ENCODE results near the gene CKM. TPM values are rescaled to one million over a fixed set of nuclear protein-coding genes. Genes with fewer than 3 reads are reported as not detected.
"Not testable (repeated sequence)": the region's sequence is repeated elsewhere in the genome, so short reads cannot be mapped to it uniquely, and the experiment has no call there.

CKM gene
- total RNA-seq, 2 experiments from 2014 or later, result not detected

GRCh38 chr19:45271735-45272108 is 51.0 kb downstream of the CKM start:
- Mint-ChIP-seq H3K27ac (no peak overlapping the region), H3K36me3 (ENCODE audit: low read depth) (peaks cover 46% of the 10 kb centered on the region), H3K4me3 (no peak overlapping the region), H3K4me1 (ENCODE audit: low read depth) (no peaks in the 10 kb centered on the region), H3K27me3 (no peaks in the 10 kb centered on the region), H3K9me3 (no peaks in the 10 kb centered on the region)
- H3K36me3 ChIP-seq (ENCODE audit: insufficient read depth, low read length), result peaks cover 42% of the 10 kb centered on the region
- no peak for ATAC-seq (ENCODE audit: poor library complexity)
- H3K27ac ChIP-seq (ENCODE audit: low read depth in 1 of 2, low read length in 2 of 2), result no peak overlapping the region
- ChIA-PET CTCF (no interaction called here), POLR2A (no interaction called here)
- H3K9me3 ChIP-seq (ENCODE audit: control insufficient read depth in 1 of 2, insufficient read depth in 1 of 2, low read length in 2 of 2), result no peaks in the 10 kb centered on the region
- intact Hi-C loops (cut with DNase I, micrococcal nuclease), result loop anchor here in 1 of 2 experiments (5.0 kb wide), 1 partner anchor 44 kb away; no protein-coding TSS in a partner anchor
- H3K4me3 ChIP-seq (ENCODE audit: low read length), result no peak overlapping the region
- H3K27me3 ChIP-seq (ENCODE audit: control insufficient read depth in 1 of 2, insufficient read depth in 2 of 2, low read length in 2 of 2), result no peaks in the 10 kb centered on the region
- TF ChIP-seq CTCF (IDR thresholded peaks at IDR 0.05), result no peak
- no peaks in the 10 kb centered on the region for H3K4me1 ChIP-seq (ENCODE audit: insufficient read depth, low read length)
- no peak for DNase-seq

GRCh38 chr19:45271098-45271734 is 51.5 kb downstream of the CKM start:
- Mint-ChIP-seq H3K27me3 (no peaks in the 10 kb centered on the region), H3K4me1 (ENCODE audit: low read depth) (no peaks in the 10 kb centered on the region), H3K36me3 (ENCODE audit: low read depth) (peaks cover 44% of the 10 kb centered on the region), H3K9me3 (no peaks in the 10 kb centered on the region), H3K27ac (no peak overlapping the region), H3K4me3 (no peak overlapping the region)
- no peak for TF ChIP-seq CTCF (IDR thresholded peaks at IDR 0.05)
- H3K4me1 ChIP-seq (ENCODE audit: insufficient read depth, low read length), result no peaks in the 10 kb centered on the region
- DNase-seq (no peak), ATAC-seq (ENCODE audit: poor library complexity) (no peak)
- H3K4me3 ChIP-seq (ENCODE audit: low read length), result no peak overlapping the region
- no peaks in the 10 kb centered on the region for H3K27me3 ChIP-seq (ENCODE audit: control insufficient read depth in 1 of 2, insufficient read depth in 2 of 2, low read length in 2 of 2)
- no peaks in the 10 kb centered on the region for H3K9me3 ChIP-seq (ENCODE audit: control insufficient read depth in 1 of 2, insufficient read depth in 1 of 2, low read length in 2 of 2)
- no peak overlapping the region for H3K27ac ChIP-seq (ENCODE audit: low read depth in 1 of 2, low read length in 2 of 2)
- intact Hi-C loops (cut with DNase I, micrococcal nuclease), result loop anchor here in 1 of 2 experiments (5.0 kb wide), 1 partner anchor 44 kb away; no protein-coding TSS in a partner anchor
- CTCF ChIA-PET, result no interaction called here
- peaks cover 40% of the 10 kb centered on the region for H3K36me3 ChIP-seq (ENCODE audit: insufficient read depth, low read length)
- POLR2A ChIA-PET, result no interaction called here

- H3K27me3 ChIP-seq (ENCODE audit: control insufficient read depth in 1 of 2, insufficient read depth in 2 of 2, low read length in 2 of 2); H3K4me3 Mint-ChIP-seq; H3K27ac Mint-ChIP-seq; H3K27ac ChIP-seq (ENCODE audit: low read depth in 1 of 2, low read length in 2 of 2); H3K9me3 Mint-ChIP-seq; POLR2A ChIA-PET; CTCF ChIA-PET; H3K4me1 Mint-ChIP-seq (ENCODE audit: low read depth); H3K4me3 ChIP-seq (ENCODE audit: low read length); H3K9me3 ChIP-seq (ENCODE audit: control insufficient read depth in 1 of 2, insufficient read depth in 1 of 2, low read length in 2 of 2); H3K27me3 Mint-ChIP-seq; DNase-seq; H3K4me1 ChIP-seq (ENCODE audit: insufficient read depth, low read length); ATAC-seq (ENCODE audit: poor library complexity): not testable (repeated sequence)
- peaks cover 46% of the 10 kb centered on the region for H3K36me3 Mint-ChIP-seq (ENCODE audit: low read depth)
- peaks cover 39% of the 10 kb centered on the region for H3K36me3 ChIP-seq (ENCODE audit: insufficient read depth, low read length)
- intact Hi-C loops (cut with DNase I, micrococcal nuclease), result loop anchor here in 1 of 2 experiments (5.0 kb wide), 1 partner anchor 43 kb away; no protein-coding TSS in a partner anchor
Observed at GRCh38 chr19:45269939-45270338, 52.7 kb downstream of the CKM start.

- DNase-seq, result no peak
- Mint-ChIP-seq H3K4me1 (ENCODE audit: low read depth) (no peaks in the 10 kb centered on the region), H3K27me3 (no peaks in the 10 kb centered on the region), H3K27ac (no peak overlapping the region), H3K4me3 (no peak overlapping the region), H3K36me3 (ENCODE audit: low read depth) (peaks cover 33% of the 10 kb centered on the region), H3K9me3 (no peaks in the 10 kb centered on the region)
- Histone ChIP-seq H3K4me3 (ENCODE audit: low read length) (no peak overlapping the region), H3K27ac (ENCODE audit: low read depth in 1 of 2, low read length in 2 of 2) (no peak overlapping the region), H3K36me3 (ENCODE audit: insufficient read depth, low read length) (peaks cover 24% of the 10 kb centered on the region), H3K9me3 (ENCODE audit: control insufficient read depth in 1 of 2, insufficient read depth in 1 of 2, low read length in 2 of 2) (no peaks in the 10 kb centered on the region), H3K27me3 (ENCODE audit: control insufficient read depth in 1 of 2, insufficient read depth in 2 of 2, low read length in 2 of 2) (no peaks in the 10 kb centered on the region), H3K4me1 (ENCODE audit: insufficient read depth, low read length) (no peaks in the 10 kb centered on the region)
- no peak for ATAC-seq (ENCODE audit: poor library complexity)
- ChIA-PET CTCF (no interaction called here), POLR2A (no interaction called here)
- no peak for TF ChIP-seq CTCF (IDR thresholded peaks at IDR 0.05)
- intact Hi-C loops (cut with DNase I, micrococcal nuclease), result no loop called here
Observed at GRCh38 chr19:45267296-45267695, 55.4 kb downstream of the CKM start.

Measured in CD4-positive, alpha-beta T cell (primary cell).